ENCODE measurements around the gene JAG1. TPM values are rescaled to one million over a fixed set of nuclear protein-coding genes. Genes with fewer than 3 reads are reported as not detected.

The JAG1 gene
- 100 to 1,000 TPM in 1 of 4 donors, 10 to 100 TPM in 3; 62.7 to 103 (median 82.0) TPM for total RNA-seq

- no peak for TF ChIP-seq CTCF (IDR thresholded peaks at IDR 0.05; ENCODE audit: low read depth)
Measured at GRCh38 chr20:10673842-10674683, at the start of gene JAG1. JAG1 (minus strand) TSS chr20:10673999; CDS start chr20:10673530, 469 bp downstream.

- TF ChIP-seq CTCF (IDR thresholded peaks at IDR 0.05; ENCODE audit: low read depth), result no peak
Measured at GRCh38 chr20:10721976-10722375, 48.2 kb upstream of the JAG1 start.

- TF ChIP-seq CTCF (IDR thresholded peaks at IDR 0.05; ENCODE audit: low read depth), result no peak
Measured at GRCh38 chr20:10721137-10721896, 47.5 kb upstream of the JAG1 start.

GRCh38 chr20:10720565-10720964, 46.8 kb upstream of the JAG1 start:
- no peak for TF ChIP-seq CTCF (IDR thresholded peaks at IDR 0.05; ENCODE audit: low read depth)

- no peak for TF ChIP-seq CTCF (IDR thresholded peaks at IDR 0.05; ENCODE audit: low read depth)
Measured at GRCh38 chr20:10719740-10720385, 46.1 kb upstream of the JAG1 start.

GRCh38 chr20:10718661-10719060, 44.9 kb upstream of the JAG1 start:
- no peak for TF ChIP-seq CTCF (IDR thresholded peaks at IDR 0.05; ENCODE audit: low read depth)

- TF ChIP-seq CTCF (IDR thresholded peaks at IDR 0.05; ENCODE audit: low read depth), result no peak
Measured at GRCh38 chr20:10716855-10717254, 43.1 kb upstream of the JAG1 start.
